Limb (tissue), 2 donors: ENCODE data around the gene OR10AD1.
"Not testable (repeated sequence)": the region's sequence is repeated elsewhere in the genome, so short reads cannot be mapped to it uniquely, and the experiment has no call there.

Experiments
- DNase-seq, 2 donors: peaks; one replicate each; pipeline ENCODE4 v3.0.0-alpha.2; 2016; ENCODE audit errors: extremely low spot score in 2 of 2

OR10AD1 gene

GRCh38 chr12:48203192-48203591 lies at the start of gene OR10AD1:
OR10AD1 (minus strand) TSS chr12:48203292; CDS start chr12:48203292, 0 bp downstream.
- no peak for DNase-seq

- no peak for DNase-seq
Measured at GRCh38 chr12:48247181-48247966, 44.3 kb upstream of the OR10AD1 start.

GRCh38 chr12:48237162-48237561 lies 34.1 kb upstream of the OR10AD1 start:
- DNase-seq: no peak

GRCh38 chr12:48235796-48236333 lies 32.8 kb upstream of the OR10AD1 start:
- DNase-seq: no peak

- not testable (repeated sequence) for DNase-seq
Measured at GRCh38 chr12:48231169-48231958, 28.3 kb upstream of the OR10AD1 start.

- not testable (repeated sequence) for DNase-seq
Measured at GRCh38 chr12:48224533-48224932, 21.4 kb upstream of the OR10AD1 start.

GRCh38 chr12:48221645-48222044 lies 18.6 kb upstream of the OR10AD1 start:
- no peak for DNase-seq

GRCh38 chr12:48220701-48221100 lies 17.6 kb upstream of the OR10AD1 start:
- no peak for DNase-seq

GRCh38 chr12:48219631-48220030 lies 16.5 kb upstream of the OR10AD1 start:
- DNase-seq: no peak

- no peak for DNase-seq
Measured at GRCh38 chr12:48216785-48217184, 13.7 kb upstream of the OR10AD1 start.

- not testable (repeated sequence) for DNase-seq
Measured at GRCh38 chr12:48209495-48209894, 6.4 kb upstream of the OR10AD1 start.

- no peak for DNase-seq
Measured at GRCh38 chr12:48202766-48203165, 326 bp downstream of the OR10AD1 start.

- DNase-seq: no peak
Measured at GRCh38 chr12:48201516-48201915, 1.6 kb downstream of the OR10AD1 start.

GRCh38 chr12:48201091-48201490 lies 2.0 kb downstream of the OR10AD1 start:
- DNase-seq: no peak

- no peak for DNase-seq
Measured at GRCh38 chr12:48199774-48200221, 3.3 kb downstream of the OR10AD1 start.

- no peak for DNase-seq
Measured at GRCh38 chr12:48198985-48199384, 4.1 kb downstream of the OR10AD1 start.

- peak in 1 of 2 donors; percentile 71 for DNase-seq
Measured at GRCh38 chr12:48198672-48198971, 4.5 kb downstream of the OR10AD1 start.

GRCh38 chr12:48197971-48198671 lies 5.0 kb downstream of the OR10AD1 start:
- DNase-seq: peak; percentile 92 to 93

GRCh38 chr12:48197549-48197970 lies 5.5 kb downstream of the OR10AD1 start:
- peak in 1 of 2 donors; percentile 63 for DNase-seq

GRCh38 chr12:48194799-48195201 lies 8.3 kb downstream of the OR10AD1 start:
- peak in 1 of 2 donors; percentile 23 for DNase-seq

- DNase-seq: no peak
Measured at GRCh38 chr12:48193623-48194022, 9.5 kb downstream of the OR10AD1 start.

- no peak for DNase-seq
Measured at GRCh38 chr12:48192861-48193260, 10.2 kb downstream of the OR10AD1 start.
